ENCODE measurements around the gene GAS1. TPM values are rescaled to one million over a fixed set of nuclear protein-coding genes. Genes with fewer than 3 reads are reported as not detected.

GAS1 gene
- total and polyA plus RNA-seq, 2 of the 8 experiments (the other 6 are each of a cell fraction or from before 2014, with no cell fraction given), result 2.8 to 5.7 TPM

DNA sequence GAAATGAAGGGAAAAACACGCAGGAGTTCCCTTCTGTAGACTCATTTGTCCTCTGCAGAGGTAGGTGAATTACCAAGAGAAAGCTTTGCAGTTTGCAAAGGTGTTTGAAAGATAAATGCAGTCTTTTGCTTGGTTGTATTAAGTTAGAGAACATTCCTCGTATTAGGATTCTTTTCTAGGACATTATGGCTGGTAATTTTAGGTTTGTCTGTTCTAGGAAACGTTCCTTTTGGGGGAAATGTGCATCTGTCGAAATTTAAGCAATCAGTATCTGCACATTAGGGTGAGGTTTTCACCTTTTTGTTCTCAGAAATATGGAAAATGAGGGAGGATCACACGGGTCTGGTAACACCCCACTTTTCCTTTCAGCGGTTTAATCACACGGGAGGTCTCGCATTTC lies 45.1 kb downstream of the GAS1 start:
- 0 out of 2 replicates have a peak overlapping the region, but pooled peaks have one; percentile 25 for H2BK5ac ChIP-seq (ENCODE audit: low read depth, low read length)
- no peak overlapping the region for H2BK15ac ChIP-seq (ENCODE audit: low read length)
- ChIA-PET POLR2A (ENCODE audit: partially characterized antibody) (interaction anchor here (2.3 kb wide), 1 partner anchor 47 kb away, joined by 5 read pairs; no protein-coding TSS in a partner anchor), CTCF (ENCODE audit: partially characterized antibody) (interaction anchor here (0.8 to 2.0 kb wide), 3 partner anchors 15 to 179 kb away, joined by 3 to 7 read pairs (median 3); no protein-coding TSS in a partner anchor)
- H2AK5ac ChIP-seq (ENCODE audit: low read depth, low read length), result no peak overlapping the region
- 12% methylated on average over 8 of the region's 8 CpGs; no CpG with 5 or more reads in 1 of the 2 experiments for WGBS, 2 experiments (ENCODE audit: extremely low coverage in 1 of 2, insufficient coverage in 1 of 2, insufficient read length in 1 of 2, insufficient replicate concordance in 2 of 2, low coverage in 1 of 2, low lambda C conversion rate in 2 of 2, missing lambda C conversion rate in 1 of 2)
- H3K14ac ChIP-seq (ENCODE audit: insufficient read length), result no peak overlapping the region
- 0 out of 2 replicates have a peak overlapping the region, but pooled peaks have one; percentile 21 for H2BK20ac ChIP-seq (ENCODE audit: low read length)
- no peak for DNase-seq (ENCODE audit: low read depth in 1 of 2, low spot score in 2 of 2)
- H3K9ac ChIP-seq (replicated peaks in 1 of 4; ENCODE audit: extremely low read depth in 1 of 4, low read depth in 3 of 4, low read length in 3 of 4), result no peak overlapping the region
- no peak overlapping the region for H4K91ac ChIP-seq (replicated peaks; ENCODE audit: insufficient read length, low read length)
- peak overlapping the region; percentile 39 for H2AFZ ChIP-seq (ENCODE audit: low read length)
- H3K36me3 ChIP-seq (ENCODE audit: control insufficient read depth in 2 of 4, insufficient read depth in 4 of 4, low read length in 3 of 4), result no peaks in the 10 kb centered on the region
- H3K79me2 ChIP-seq (ENCODE audit: control insufficient read depth in 1 of 2, insufficient read depth in 2 of 2, low read length in 2 of 2), result no peaks in the 10 kb centered on the region
- no peak overlapping the region for H4K8ac ChIP-seq (ENCODE audit: extremely low read depth, insufficient read depth, low read length)
- H4K5ac ChIP-seq (ENCODE audit: insufficient read length, low read depth, low read length), result no peak overlapping the region
- no peak overlapping the region for H3K27ac ChIP-seq (ENCODE audit: low read depth, low read length)
- peaks cover 12% of the 10 kb centered on the region for H3K23me2 ChIP-seq (ENCODE audit: low read depth, low read length)
- no peak overlapping the region; the same call in 1 of the 2 replicates for H3K18ac ChIP-seq (ENCODE audit: extremely low read depth, low read length)
- no peak overlapping the region for H2BK12ac ChIP-seq (ENCODE audit: low read depth, low read length)
- H3K4ac ChIP-seq (replicated peaks; ENCODE audit: insufficient read length, low read depth, low read length), result no peak overlapping the region
- TF ChIP-seq SP2 (IDR thresholded peaks at IDR 0.05; ENCODE audit: low read length), result no peak
- peak; percentile 16 for TF ChIP-seq EZH2 (IDR thresholded peaks at IDR 0.05; ENCODE audit: low read depth, low read length, severe bottlenecking)
- no peak for TF ChIP-seq CEBPB (IDR thresholded peaks at IDR 0.05; ENCODE audit: low read depth, low read length)
- no peak for FAIRE-seq
- H4K20me1 ChIP-seq (replicated peaks in 1 of 2; ENCODE audit: control insufficient read depth in 1 of 2, insufficient read depth in 2 of 2, low read length in 2 of 2), result no peaks in the 10 kb centered on the region
- no peak overlapping the region for H3K56ac ChIP-seq (replicated peaks; ENCODE audit: insufficient read length, low read depth, low read length)
- H3K27me3 ChIP-seq (replicated peaks in 1 of 4; ENCODE audit: control insufficient read depth in 3 of 4, extremely low read depth in 1 of 4, insufficient read depth in 3 of 4, low read length in 3 of 4), result peaks cover 0 to 18% (median 13%) of the 10 kb centered on the region in 4 experiments; a peak in 4 of 7 replicates
- peak overlapping the region; percentile 54 to 75 (median 72) for H3K4me3 ChIP-seq (ENCODE audit: extremely low read depth in 1 of 4, insufficient read depth in 2 of 4, low read depth in 3 of 4, low read length in 4 of 4)
- no peak overlapping the region for H3K23ac ChIP-seq (ENCODE audit: insufficient read length)
- 0 out of 4 replicates have a peak, but pooled peaks cover 0 to 3% of the 10 kb centered on the region in 2 experiments for H3K9me3 ChIP-seq (ENCODE audit: insufficient read depth in 2 of 2, low read depth in 1 of 2, low read length in 1 of 2)
- H3K4me1 ChIP-seq (replicated peaks in 1 of 4; ENCODE audit: control insufficient read depth in 3 of 4, insufficient read depth in 4 of 4, low read length in 3 of 4), result peaks cover 5 to 13% (median 8%) of the 10 kb centered on the region in 4 experiments
- H3K4me2 ChIP-seq (ENCODE audit: insufficient read depth in 1 of 2, low read depth in 2 of 2, low read length in 2 of 2), result peak overlapping the region; percentile 81 to 98
- no peaks in the 10 kb centered on the region for H3K79me1 ChIP-seq (ENCODE audit: low read depth, low read length)
- H2BK120ac ChIP-seq (replicated peaks; ENCODE audit: low read depth, low read length), result peak overlapping the region; percentile 8
